Skeletal muscle tissue (tissue), 4 donors: ENCODE results near the gene KLC1. TPM values are rescaled to one million over a fixed set of nuclear protein-coding genes. Genes with fewer than 3 reads are reported as not detected.
A peak's percentile ranks its signal among the peaks of the same experiment; 100 is the strongest.
"Not testable (repeated sequence)": the region's sequence is repeated elsewhere in the genome, so short reads cannot be mapped to it uniquely, and the experiment has no call there.

Source experiments
- H3K27ac ChIP-seq: one replicate; pipeline ENCODE4 v1.7.0; 2013; ENCODE audit warnings: mild to moderate bottlenecking, low read depth, low read length, inconsistent platforms
- H3K27me3 ChIP-seq, 3 donors: one replicate each; pipeline ENCODE4 v1.7.0; 2013; ENCODE audit warnings: low read length in 3 of 3; ENCODE audit not compliant: control insufficient read depth in 3 of 3, insufficient read depth in 3 of 3
- H3K36me3 ChIP-seq, 3 donors: one replicate each; pipeline ENCODE4 v1.7.0; 2013; ENCODE audit warnings: low read length in 3 of 3; ENCODE audit not compliant: control insufficient read depth in 3 of 3, insufficient read depth in 3 of 3
- H3K4me1 ChIP-seq, 3 donors: one replicate each; pipeline ENCODE4 v1.7.0; 2013; ENCODE audit warnings: low read length in 3 of 3, mild to moderate bottlenecking in 3 of 3; ENCODE audit not compliant: control insufficient read depth in 3 of 3, insufficient read depth in 3 of 3
- H3K4me3 ChIP-seq, 3 donors: one replicate each; pipeline ENCODE4 v1.7.0; 2013; ENCODE audit warnings: low read length in 3 of 3
- H3K9ac ChIP-seq, 3 donors: one replicate each; pipeline ENCODE4 v1.7.0; 2013; ENCODE audit warnings: low read length in 3 of 3, mild to moderate bottlenecking in 3 of 3, moderate library complexity in 2 of 3, low read depth in 1 of 3
- H3K9me3 ChIP-seq, 3 donors: one replicate each; pipeline ENCODE4 v1.7.0; 2013; ENCODE audit warnings: low read length in 3 of 3; ENCODE audit not compliant: control insufficient read depth in 3 of 3
- total RNA-seq: library from RNA; depleted of rRNA; stranded (reverse); fragments of >200 nt; gene quantifications from one replicate; pipeline ENCODE4 v1.2.3, GENCODE V29; 2014
- donor health status: Osteomylitis.

The KLC1 gene
- total RNA-seq, 1 donor from 2014 or later, result 103 TPM

- Histone ChIP-seq H3K36me3 (peaks cover 0 to 3% (median 0%) of the 10 kb centered on the region in 3 donors), H3K9ac (no peak overlapping the region), H3K4me1 (peaks cover 34 to 43% (median 34%) of the 10 kb centered on the region in 3 donors), H3K27ac (no peak overlapping the region), H3K4me3 (no peak overlapping the region), H3K27me3 (no peaks in the 10 kb centered on the region), H3K9me3 (no peaks in the 10 kb centered on the region)
Observed at GRCh38 chr14:103634156-103634555, 5.1 kb downstream of the KLC1 start.

- H3K4me3 ChIP-seq, result no peak overlapping the region
- H3K27ac ChIP-seq, result no peak overlapping the region
Observed at GRCh38 chr14:103638594-103638993, 9.6 kb downstream of the KLC1 start.

DNA sequence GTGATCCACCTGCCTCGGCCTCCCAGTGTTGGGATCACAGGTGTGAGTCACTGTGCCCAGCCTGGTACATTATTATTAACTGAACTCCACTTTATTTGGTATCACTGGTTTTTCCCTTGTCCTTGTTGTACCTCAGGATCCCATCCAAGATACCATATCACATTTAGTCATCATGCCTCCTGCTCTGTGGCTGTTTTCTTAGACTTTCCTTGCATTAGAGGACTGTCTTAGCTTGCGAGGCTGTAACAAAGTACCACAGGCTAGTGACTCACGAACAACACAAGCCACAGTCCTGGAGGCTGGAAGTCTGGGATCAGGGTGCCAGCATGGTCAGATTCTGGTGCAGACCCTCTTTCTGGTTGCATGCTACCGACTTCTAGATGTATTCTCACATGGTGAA is 12.2 kb downstream of the KLC1 start:
- peaks cover 14 to 22% (median 15%) of the 10 kb centered on the region in 3 donors for H3K4me1 ChIP-seq
- H3K27me3 ChIP-seq, result no peaks in the 10 kb centered on the region
- no peaks in the 10 kb centered on the region for H3K9me3 ChIP-seq
- H3K4me3 ChIP-seq, result no peak overlapping the region
- peaks cover 0 to 3% (median 0%) of the 10 kb centered on the region in 3 donors for H3K36me3 ChIP-seq
- H3K27ac ChIP-seq, result no peak overlapping the region
- H3K9ac ChIP-seq, result no peak overlapping the region

More at GRCh38 chr14:103638594-103638993, 9.6 kb downstream of the KLC1 start:
- peaks cover 23 to 39% (median 25%) of the 10 kb centered on the region in 3 donors for H3K4me1 ChIP-seq
- no peaks in the 10 kb centered on the region for H3K27me3 ChIP-seq
- H3K36me3 ChIP-seq, result peaks cover 0 to 3% (median 0%) of the 10 kb centered on the region in 3 donors
- no peaks in the 10 kb centered on the region for H3K9me3 ChIP-seq
- H3K9ac ChIP-seq, result no peak overlapping the region

GRCh38 chr14:103646189-103646588 is 17.2 kb downstream of the KLC1 start:
- H3K9ac ChIP-seq, result no peak overlapping the region
- no peak overlapping the region for H3K27ac ChIP-seq
- H3K36me3 ChIP-seq, result peaks cover 0 to under 1% (median 0%) of the 10 kb centered on the region in 3 donors
- no peaks in the 10 kb centered on the region for H3K9me3 ChIP-seq
- H3K4me3 ChIP-seq, result no peak overlapping the region
- H3K27me3 ChIP-seq, result no peaks in the 10 kb centered on the region
- peaks cover under 1 to 9% (median 8%) of the 10 kb centered on the region in 3 donors for H3K4me1 ChIP-seq

DNA sequence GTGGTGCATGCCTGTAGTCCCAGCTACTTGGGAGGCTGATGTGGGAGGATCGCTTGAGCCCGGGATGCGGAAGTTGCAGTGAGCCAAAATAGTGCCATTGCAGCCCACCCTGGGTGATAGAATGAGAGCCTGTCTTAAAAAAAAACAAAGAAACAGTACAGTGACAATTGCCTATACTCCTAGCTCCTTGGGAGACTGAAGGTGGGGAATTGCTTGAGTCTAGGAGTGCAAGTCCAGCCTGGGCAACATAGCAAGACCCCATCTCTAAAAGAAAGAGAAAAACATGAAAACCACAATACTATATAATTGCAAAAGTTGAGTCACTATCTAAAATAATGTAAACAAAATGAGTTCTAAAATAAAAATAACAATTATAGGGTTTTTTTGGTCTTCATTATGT is 20.0 kb downstream of the KLC1 start:
- Histone ChIP-seq H3K9me3 (no peaks in the 10 kb centered on the region), H3K4me1 (peaks cover 17 to 23% (median 18%) of the 10 kb centered on the region in 3 donors), H3K4me3 (no peak overlapping the region), H3K27me3 (no peaks in the 10 kb centered on the region), H3K9ac (no peak overlapping the region), H3K36me3 (no peaks in the 10 kb centered on the region), H3K27ac (no peak overlapping the region)

DNA sequence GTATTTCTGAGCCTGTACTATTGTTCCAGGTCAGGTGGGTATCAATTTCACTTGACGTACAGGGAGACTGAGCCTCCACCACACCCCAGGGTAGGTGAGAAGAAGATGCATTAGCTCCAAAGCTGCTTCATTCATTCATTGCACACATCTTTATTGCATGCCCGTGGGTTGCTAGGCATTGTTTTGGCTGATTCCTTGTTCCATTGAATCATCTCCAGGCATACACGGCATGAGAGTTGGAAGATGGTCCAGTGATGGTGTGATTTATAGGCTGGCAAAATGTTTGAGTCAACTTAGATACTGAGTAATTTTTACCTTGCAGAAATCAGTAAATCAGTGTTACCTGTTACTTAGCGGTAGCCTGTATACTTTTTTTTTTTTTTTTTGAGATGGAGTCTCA is 21.2 kb downstream of the KLC1 start:
- peaks cover 4 to 8% (median 7%) of the 10 kb centered on the region in 3 donors for H3K36me3 ChIP-seq
- H3K27ac ChIP-seq, result no peak overlapping the region
- H3K27me3 ChIP-seq, result no peaks in the 10 kb centered on the region
- H3K4me3 ChIP-seq, result no peak overlapping the region
- no peak overlapping the region for H3K9ac ChIP-seq
- H3K4me1 ChIP-seq, result peaks cover 17 to 30% (median 23%) of the 10 kb centered on the region in 3 donors
- H3K9me3 ChIP-seq, result no peaks in the 10 kb centered on the region

GRCh38 chr14:103651585-103651984 is 22.6 kb downstream of the KLC1 start:
- Histone ChIP-seq H3K4me1 (peaks cover 17 to 35% (median 26%) of the 10 kb centered on the region in 3 donors), H3K27ac (no peak overlapping the region), H3K27me3 (no peaks in the 10 kb centered on the region), H3K9ac (no peak overlapping the region), H3K4me3 (no peak overlapping the region), H3K9me3 (no peaks in the 10 kb centered on the region), H3K36me3 (peaks cover 16 to 22% (median 16%) of the 10 kb centered on the region in 3 donors)

- Histone ChIP-seq H3K9me3 (no peaks in the 10 kb centered on the region), H3K27ac (peak overlapping the region; percentile 5), H3K36me3 (peaks cover 28 to 34% (median 29%) of the 10 kb centered on the region in 3 donors), H3K4me3 (no peak overlapping the region), H3K9ac (no peak overlapping the region), H3K27me3 (no peaks in the 10 kb centered on the region), H3K4me1 (peaks cover 14 to 36% (median 26%) of the 10 kb centered on the region in 3 donors)
Observed at GRCh38 chr14:103652806-103653205, 23.8 kb downstream of the KLC1 start.

- peak overlapping the region; percentile 5 for H3K27ac ChIP-seq
- peaks cover 14 to 37% (median 26%) of the 10 kb centered on the region in 3 donors for H3K4me1 ChIP-seq
- peak overlapping the region in 2 of 3 donors; percentile 3 to 21 for H3K9ac ChIP-seq
- peaks cover 31 to 38% (median 31%) of the 10 kb centered on the region in 3 donors for H3K36me3 ChIP-seq
- H3K9me3 ChIP-seq, H3K4me3 ChIP-seq, H3K27me3 ChIP-seq: not testable (repeated sequence)
Observed at GRCh38 chr14:103653336-103653735, 24.3 kb downstream of the KLC1 start.

DNA sequence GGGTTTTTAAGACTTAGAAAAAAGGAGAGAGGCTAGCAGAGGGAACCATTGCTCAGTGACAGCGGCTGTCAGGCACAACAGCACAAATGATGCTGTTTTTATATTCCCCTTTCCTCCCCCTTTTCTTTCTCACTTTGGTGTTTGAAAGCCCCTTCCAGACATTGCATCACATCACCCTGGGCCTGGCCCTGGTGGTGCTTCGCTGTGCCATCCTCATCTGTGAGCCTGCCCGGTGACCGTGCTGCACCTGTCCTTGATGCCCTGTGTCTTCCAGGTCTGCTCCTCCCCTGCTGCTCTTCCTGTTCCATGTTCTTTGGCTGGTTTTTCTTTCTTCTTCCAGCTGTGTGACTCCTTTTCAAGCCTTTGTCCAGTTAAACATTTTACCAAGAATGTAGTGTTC is 24.8 kb downstream of the KLC1 start:
- no peak overlapping the region for H3K4me3 ChIP-seq
- peak overlapping the region in 1 of 3 donors; percentile 3 for H3K9ac ChIP-seq
- no peaks in the 10 kb centered on the region for H3K9me3 ChIP-seq
- peak overlapping the region; percentile 5 for H3K27ac ChIP-seq
- H3K27me3 ChIP-seq, result no peaks in the 10 kb centered on the region
- H3K36me3 ChIP-seq, result peaks cover 31 to 38% (median 32%) of the 10 kb centered on the region in 3 donors
- peaks cover 14 to 37% (median 26%) of the 10 kb centered on the region in 3 donors for H3K4me1 ChIP-seq
